Measurements from ENCODE around the gene CAVIN3. TPM values are rescaled to one million over a fixed set of nuclear protein-coding genes. Genes with fewer than 3 reads are reported as not detected.
A peak's percentile ranks its signal among the peaks of the same experiment; 100 is the strongest.

CAVIN3 gene
- total and polyA plus RNA-seq, 2 of the 4 experiments (the other 2 are of a cell fraction), result 112 to 185 TPM

- H2BK20ac ChIP-seq (ENCODE audit: low read depth, low read length), result no peak overlapping the region
- H3K36me3 ChIP-seq (ENCODE audit: control insufficient read depth, insufficient read depth, low read length), result no peaks in the 10 kb centered on the region
- no peak overlapping the region for H3K23ac ChIP-seq (ENCODE audit: low read depth, low read length)
- no peak overlapping the region for H2BK15ac ChIP-seq (ENCODE audit: low read depth, low read length)
- no peaks in the 10 kb centered on the region; the same call in 1 of the 2 replicates for H3K27me3 ChIP-seq (ENCODE audit: control insufficient read depth, insufficient read depth, low read length)
- no peak overlapping the region for H2AFZ ChIP-seq (replicated peaks; ENCODE audit: low read length, poor library complexity)
- no TSS peak for BruUV-seq (replicated peaks)
- no peak overlapping the region for H2BK5ac ChIP-seq (ENCODE audit: low read depth, low read length, poor library complexity, severe bottlenecking)
- H4K91ac ChIP-seq (ENCODE audit: insufficient read depth, low read depth, low read length), result no peak overlapping the region
- H3K9me1 ChIP-seq (ENCODE audit: insufficient read depth, low read length), result no peaks in the 10 kb centered on the region; the same call in 1 of the 2 replicates
- TF ChIP-seq SMC3 (IDR thresholded peaks at IDR 0.05; ENCODE audit: low read depth, low read length) (no peak), BHLHE40 (IDR thresholded peaks at IDR 0.05; ENCODE audit: low read depth, low read length) (no peak), RCOR1 (IDR thresholded peaks at IDR 0.05; ENCODE audit: insufficient replicate concordance, low read length) (no peak), MAFK (IDR thresholded peaks at IDR 0.05; ENCODE audit: low read depth, low read length) (no peak), MXI1 (IDR thresholded peaks at IDR 0.05; ENCODE audit: borderline replicate concordance, low read depth, low read length) (no peak), CHD1 (IDR thresholded peaks at IDR 0.05; ENCODE audit: low read depth, low read length) (no peak), RAD21 (IDR thresholded peaks at IDR 0.05; ENCODE audit: low read length) (no peak), NFE2L2 (IDR thresholded peaks at IDR 0.05; ENCODE audit: low read depth, low read length) (no peak), CEBPB (IDR thresholded peaks at IDR 0.05; ENCODE audit: low read depth, low read length) (no peak), FOS (IDR thresholded peaks at IDR 0.05; ENCODE audit: low read depth, low read length) (no peak), USF2 (IDR thresholded peaks at IDR 0.05; ENCODE audit: low read depth, low read length) (no peak), RFX5 (IDR thresholded peaks at IDR 0.05; ENCODE audit: low read depth, low read length) (no peak), POLR2A (IDR thresholded peaks at IDR 0.05; ENCODE audit: low read depth, low read length) (no peak), CTCF (conservative IDR thresholded peaks at IDR 0.05; ENCODE audit: low read depth, low read length) (no peak), ELK1 (IDR thresholded peaks at IDR 0.05; ENCODE audit: borderline replicate concordance, low read depth, low read length) (no peak), MAZ (IDR thresholded peaks at IDR 0.05; ENCODE audit: borderline replicate concordance, low read depth, low read length) (no peak)
- no peak overlapping the region for H2AK9ac ChIP-seq (replicated peaks; ENCODE audit: low read depth, low read length, poor library complexity)
- H3K9ac ChIP-seq (ENCODE audit: low read depth, low read length), result no peak overlapping the region
- no peaks in the 10 kb centered on the region for H3K79me1 ChIP-seq (ENCODE audit: low read depth in 1 of 2, low read length in 2 of 2)
- DNase-seq, result peak; percentile 8
- dilution Hi-C loops (cut with HindIII; ENCODE audit: low sequenced_read_pairs, unreplicated experiment) (no loop called here), intact Hi-C loops (cut with micrococcal nuclease) (no loop called here), in situ Hi-C loops (cut with MboI; ENCODE audit: low sequenced_read_pairs) (no loop called here)
- no peak overlapping the region for H4K8ac ChIP-seq (ENCODE audit: low read depth in 2 of 2, low read length in 2 of 2)
- ChIA-PET POLR2A (ENCODE audit: unreplicated experiment) (no interaction called here), CTCF (interaction anchor here (2.0 kb wide), 1 partner anchor 25 kb away, joined by 9 read pairs; no protein-coding TSS in a partner anchor)
- H4K5ac ChIP-seq (ENCODE audit: low read depth, low read length), result no peak overlapping the region
- no peak overlapping the region for H3K4me3 ChIP-seq (ENCODE audit: insufficient read depth, low read depth, low read length)
- H3K56ac ChIP-seq (ENCODE audit: extremely low read depth, insufficient read depth, low read length), result no peak overlapping the region
- no peak overlapping the region; the same call in 1 of the 2 replicates for H3K4ac ChIP-seq (ENCODE audit: low read depth, low read length)
- peak; percentile 55 for ATAC-seq (ENCODE audit: low read depth)
- no peaks in the 10 kb centered on the region; the same call in 1 of the 2 replicates for H3K4me1 ChIP-seq (ENCODE audit: control insufficient read depth, insufficient read depth, low read length)
- no peak overlapping the region for H3K18ac ChIP-seq (ENCODE audit: low read depth, low read length)
- no peaks in the 10 kb centered on the region for H3K9me3 ChIP-seq (ENCODE audit: control insufficient read depth, insufficient read depth, low read length)
- no peak overlapping the region for H3K4me2 ChIP-seq (ENCODE audit: low read depth, low read length)
- no peak overlapping the region for H3K14ac ChIP-seq (replicated peaks; ENCODE audit: low read depth, low read length)
- no peak overlapping the region for H2BK120ac ChIP-seq (ENCODE audit: low read depth, low read length)
- H3K27ac ChIP-seq (ENCODE audit: insufficient read depth, low read length), result no peak overlapping the region
- no peak overlapping the region for H2AK5ac ChIP-seq (ENCODE audit: low read depth, low read length)
- no peaks in the 10 kb centered on the region for H4K20me1 ChIP-seq (ENCODE audit: insufficient read depth, low read length)
Observed at GRCh38 chr11:6328321-6328720, 8.0 kb upstream of the CAVIN3 start.
